Neural cell (in vitro differentiated cells): ENCODE measurements around the gene ACVR1B. TPM values are rescaled to one million over a fixed set of nuclear protein-coding genes. Genes with fewer than 3 reads are reported as not detected.

Source experiments
- H2AFZ ChIP-seq: fragments of 200-600, 300-800 bp; sonication (generic), shearing (Covaris generic); 2 replicates; pipeline ENCODE4 v1.6.0; 2014; ENCODE audit warnings: low read depth, mild to moderate bottlenecking, antibody characterized with exemption, low read length, moderate library complexity
- H3F3A ChIP-seq: fragments of 200-600 bp; shearing (Covaris generic); 2 replicates; pipeline ENCODE4 v1.6.1; 2016; ENCODE audit warnings: mild to moderate bottlenecking, moderate library complexity, mixed read lengths, antibody characterized with exemption, low read length; ENCODE audit not compliant: insufficient read depth, poor library complexity, severe bottlenecking
- H3K27ac ChIP-seq: fragments of 200-600, 300-800 bp; sonication (generic), shearing (Covaris generic); 2 replicates; pipeline ENCODE4 v1.5.1; 2014; ENCODE audit warnings: mild to moderate bottlenecking, low read length, moderate library complexity
- H3K27me3 ChIP-seq: fragments of 300-800, 200-600 bp; sonication (generic), shearing (Covaris generic); 2 replicates; pipeline ENCODE4 v1.6.0; 2014; ENCODE audit warnings: mild to moderate bottlenecking, low read depth, low read length, moderate library complexity; ENCODE audit not compliant: insufficient read depth
- H3K36me3 ChIP-seq: fragments of 300-800, 200-600 bp; sonication (generic), shearing (Covaris generic); 2 replicates; pipeline ENCODE4 v1.5.1; 2014; ENCODE audit warnings: mild to moderate bottlenecking, antibody characterized with exemption, low read length, moderate library complexity; ENCODE audit not compliant: insufficient read depth
- H3K4me2 ChIP-seq: fragments of 300-800, 200-600 bp; sonication (generic), shearing (Covaris generic); 2 replicates; pipeline ENCODE4 v1.6.0; 2014; ENCODE audit warnings: mild to moderate bottlenecking, low read length
- H3K4me3 ChIP-seq: fragments of 300-800, 200-600 bp; sonication (generic), shearing (Covaris generic); 2 replicates; pipeline ENCODE4 v1.5.1; 2014; ENCODE audit warnings: mild to moderate bottlenecking, low read length, moderate library complexity
- H3K79me2 ChIP-seq: fragments of 200-600 bp; shearing (Covaris generic); replicated peaks from 2 replicates; pipeline ENCODE4 v1.6.0; 2014; ENCODE audit warnings: mild to moderate bottlenecking, low read length, moderate library complexity; ENCODE audit not compliant: insufficient read depth
- H3K9ac ChIP-seq: fragments of 300-800, 200-600 bp; sonication (generic), shearing (Covaris generic); 2 replicates; pipeline ENCODE4 v1.6.1; 2016; ENCODE audit warnings: mild to moderate bottlenecking, low read length, mixed read lengths
- H3K9me2 ChIP-seq: fragments of 200-600 bp; shearing (Covaris generic); 2 replicates; pipeline ENCODE4 v1.6.1; 2016; ENCODE audit warnings: mild to moderate bottlenecking, low read length, mixed read lengths; ENCODE audit not compliant: insufficient read depth
- H3K9me3 ChIP-seq: fragments of 200-600, 300-800 bp; sonication (generic), shearing (Covaris generic); 2 replicates; pipeline ENCODE4 v1.6.1; 2016; ENCODE audit warnings: mild to moderate bottlenecking, mixed run types, low read length, moderate library complexity, mixed read lengths
- H4K20me1 ChIP-seq: fragments of 200-600 bp; shearing (Covaris generic); 2 replicates; pipeline ENCODE4 v1.6.1; 2016; ENCODE audit warnings: mild to moderate bottlenecking, mixed run types; ENCODE audit not compliant: insufficient read depth
- EP300 ChIP-seq: fragments of 450-650 bp; conservative IDR thresholded peaks from 2 replicates; pipeline ENCODE4 v1.6.1; 2014; ENCODE audit warnings: antibody characterized with exemption, mild to moderate bottlenecking, moderate library complexity; ENCODE audit not compliant: poor library complexity, severe bottlenecking
- EZH2 ChIP-seq: fragments of 200-600, 300-800 bp; shearing (Covaris generic), sonication (generic); IDR thresholded peaks from 2 replicates; pipeline ENCODE4 v1.6.1; 2014; ENCODE audit warnings: antibody characterized with exemption, low read length, borderline replicate concordance, mild to moderate bottlenecking; ENCODE audit not compliant: insufficient read depth, poor library complexity, severe bottlenecking
- POLR2AphosphoS5 ChIP-seq: IDR thresholded peaks from 2 replicates; pipeline ENCODE4 v1.6.1; 2012
- RAD21 ChIP-seq: fragments of 450-650 bp; conservative IDR thresholded peaks from 2 replicates; pipeline ENCODE4 v1.6.1; 2014; ENCODE audit warnings: antibody characterized with exemption, mild to moderate bottlenecking, moderate library complexity
- SMC3 ChIP-seq: fragments of 450-650 bp; conservative IDR thresholded peaks from 2 replicates; pipeline ENCODE4 v1.6.1; 2014; ENCODE audit warnings: antibody characterized with exemption, mild to moderate bottlenecking, moderate library complexity; ENCODE audit not compliant: poor library complexity
- TAF1 ChIP-seq: IDR thresholded peaks from 2 replicates; pipeline ENCODE4 v1.6.1; 2012; ENCODE audit warnings: low read depth
- polyA plus RNA-seq: library from polyadenylated mRNA; depleted of rRNA; stranded (reverse); fragments of >200 nt; gene quantifications from 2 replicates; pipeline ENCODE4 v1.2.3, GENCODE V29; 2014
- TF ChIP-seq, protein P1 (sequence below): IDR thresholded peaks from 2 replicates; pipeline ENCODE4 v1.6.1; 2012; ENCODE audit warnings: borderline replicate concordance
- TF ChIP-seq, protein P2 (sequence below): fragments of 450-650 bp; IDR thresholded peaks from 2 replicates; pipeline ENCODE4 v1.5.1; 2014; ENCODE audit warnings: antibody characterized with exemption, mild to moderate bottlenecking, moderate library complexity; ENCODE audit not compliant: poor library complexity, severe bottlenecking

The ACVR1B gene
- polyA plus RNA-seq, 1 donor from 2014 or later = 47.2 TPM

DNA sequence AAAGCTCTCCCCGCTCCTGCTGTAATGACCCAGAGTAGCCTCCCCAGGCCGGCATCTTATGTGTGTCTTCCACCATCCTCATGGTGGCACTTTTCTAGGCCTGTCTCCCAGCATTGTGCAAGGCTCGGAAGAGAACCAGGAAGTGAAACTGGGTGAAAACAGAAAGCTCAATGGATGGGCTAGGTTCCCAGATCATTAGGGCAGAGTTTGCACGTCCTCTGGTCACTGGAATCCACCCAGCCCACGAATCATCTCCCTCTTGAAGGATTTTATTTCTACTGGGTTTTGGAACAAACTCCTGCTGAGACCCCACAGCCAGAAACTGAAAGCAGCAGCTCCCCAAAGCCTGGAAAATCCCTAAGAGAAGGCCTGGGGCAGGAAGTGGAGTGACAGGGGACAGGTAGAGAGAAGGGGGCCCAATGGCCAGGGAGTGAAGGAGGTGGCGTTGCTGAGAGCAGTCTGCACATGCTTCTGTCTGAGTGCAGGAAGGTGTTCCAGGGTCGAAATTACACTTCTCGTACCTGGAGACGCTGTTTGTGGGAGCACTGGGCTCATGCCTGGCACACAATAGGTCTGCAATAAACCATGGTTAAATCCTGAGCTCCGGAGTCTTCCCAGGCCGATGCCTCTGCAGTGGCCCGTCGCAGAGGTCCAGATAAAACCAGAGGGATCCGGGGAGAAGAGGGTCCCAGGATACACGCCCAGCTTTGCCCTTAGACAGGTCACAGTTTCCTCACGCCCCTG lies 28.6 kb upstream of the ACVR1B start:
- H3K27ac ChIP-seq = no peak overlapping the region
- no peak overlapping the region for H3K4me2 ChIP-seq
- no peaks in the 10 kb centered on the region for H3K79me2 ChIP-seq
- H3K27me3 ChIP-seq = no peaks in the 10 kb centered on the region
- TF ChIP-seq EZH2 (no peak), TAF1 (no peak), EP300 (no peak), RAD21 (no peak), POLR2AphosphoS5 (no peak)
- TF ChIP-seq, protein P1, sequence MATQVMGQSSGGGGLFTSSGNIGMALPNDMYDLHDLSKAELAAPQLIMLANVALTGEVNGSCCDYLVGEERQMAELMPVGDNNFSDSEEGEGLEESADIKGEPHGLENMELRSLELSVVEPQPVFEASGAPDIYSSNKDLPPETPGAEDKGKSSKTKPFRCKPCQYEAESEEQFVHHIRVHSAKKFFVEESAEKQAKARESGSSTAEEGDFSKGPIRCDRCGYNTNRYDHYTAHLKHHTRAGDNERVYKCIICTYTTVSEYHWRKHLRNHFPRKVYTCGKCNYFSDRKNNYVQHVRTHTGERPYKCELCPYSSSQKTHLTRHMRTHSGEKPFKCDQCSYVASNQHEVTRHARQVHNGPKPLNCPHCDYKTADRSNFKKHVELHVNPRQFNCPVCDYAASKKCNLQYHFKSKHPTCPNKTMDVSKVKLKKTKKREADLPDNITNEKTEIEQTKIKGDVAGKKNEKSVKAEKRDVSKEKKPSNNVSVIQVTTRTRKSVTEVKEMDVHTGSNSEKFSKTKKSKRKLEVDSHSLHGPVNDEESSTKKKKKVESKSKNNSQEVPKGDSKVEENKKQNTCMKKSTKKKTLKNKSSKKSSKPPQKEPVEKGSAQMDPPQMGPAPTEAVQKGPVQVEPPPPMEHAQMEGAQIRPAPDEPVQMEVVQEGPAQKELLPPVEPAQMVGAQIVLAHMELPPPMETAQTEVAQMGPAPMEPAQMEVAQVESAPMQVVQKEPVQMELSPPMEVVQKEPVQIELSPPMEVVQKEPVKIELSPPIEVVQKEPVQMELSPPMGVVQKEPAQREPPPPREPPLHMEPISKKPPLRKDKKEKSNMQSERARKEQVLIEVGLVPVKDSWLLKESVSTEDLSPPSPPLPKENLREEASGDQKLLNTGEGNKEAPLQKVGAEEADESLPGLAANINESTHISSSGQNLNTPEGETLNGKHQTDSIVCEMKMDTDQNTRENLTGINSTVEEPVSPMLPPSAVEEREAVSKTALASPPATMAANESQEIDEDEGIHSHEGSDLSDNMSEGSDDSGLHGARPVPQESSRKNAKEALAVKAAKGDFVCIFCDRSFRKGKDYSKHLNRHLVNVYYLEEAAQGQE = no peak
- TF ChIP-seq, protein P2, sequence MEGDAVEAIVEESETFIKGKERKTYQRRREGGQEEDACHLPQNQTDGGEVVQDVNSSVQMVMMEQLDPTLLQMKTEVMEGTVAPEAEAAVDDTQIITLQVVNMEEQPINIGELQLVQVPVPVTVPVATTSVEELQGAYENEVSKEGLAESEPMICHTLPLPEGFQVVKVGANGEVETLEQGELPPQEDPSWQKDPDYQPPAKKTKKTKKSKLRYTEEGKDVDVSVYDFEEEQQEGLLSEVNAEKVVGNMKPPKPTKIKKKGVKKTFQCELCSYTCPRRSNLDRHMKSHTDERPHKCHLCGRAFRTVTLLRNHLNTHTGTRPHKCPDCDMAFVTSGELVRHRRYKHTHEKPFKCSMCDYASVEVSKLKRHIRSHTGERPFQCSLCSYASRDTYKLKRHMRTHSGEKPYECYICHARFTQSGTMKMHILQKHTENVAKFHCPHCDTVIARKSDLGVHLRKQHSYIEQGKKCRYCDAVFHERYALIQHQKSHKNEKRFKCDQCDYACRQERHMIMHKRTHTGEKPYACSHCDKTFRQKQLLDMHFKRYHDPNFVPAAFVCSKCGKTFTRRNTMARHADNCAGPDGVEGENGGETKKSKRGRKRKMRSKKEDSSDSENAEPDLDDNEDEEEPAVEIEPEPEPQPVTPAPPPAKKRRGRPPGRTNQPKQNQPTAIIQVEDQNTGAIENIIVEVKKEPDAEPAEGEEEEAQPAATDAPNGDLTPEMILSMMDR = no peak
- H3K9ac ChIP-seq = no peak overlapping the region
- H3K9me3 ChIP-seq = no peaks in the 10 kb centered on the region
- no peak overlapping the region for H2AFZ ChIP-seq
- H3K36me3 ChIP-seq = no peaks in the 10 kb centered on the region
- H4K20me1 ChIP-seq = no peaks in the 10 kb centered on the region
- H3F3A ChIP-seq = no peaks in the 10 kb centered on the region
- H3K4me3 ChIP-seq = no peak overlapping the region
- H3K9me2 ChIP-seq = no peaks in the 10 kb centered on the region

DNA sequence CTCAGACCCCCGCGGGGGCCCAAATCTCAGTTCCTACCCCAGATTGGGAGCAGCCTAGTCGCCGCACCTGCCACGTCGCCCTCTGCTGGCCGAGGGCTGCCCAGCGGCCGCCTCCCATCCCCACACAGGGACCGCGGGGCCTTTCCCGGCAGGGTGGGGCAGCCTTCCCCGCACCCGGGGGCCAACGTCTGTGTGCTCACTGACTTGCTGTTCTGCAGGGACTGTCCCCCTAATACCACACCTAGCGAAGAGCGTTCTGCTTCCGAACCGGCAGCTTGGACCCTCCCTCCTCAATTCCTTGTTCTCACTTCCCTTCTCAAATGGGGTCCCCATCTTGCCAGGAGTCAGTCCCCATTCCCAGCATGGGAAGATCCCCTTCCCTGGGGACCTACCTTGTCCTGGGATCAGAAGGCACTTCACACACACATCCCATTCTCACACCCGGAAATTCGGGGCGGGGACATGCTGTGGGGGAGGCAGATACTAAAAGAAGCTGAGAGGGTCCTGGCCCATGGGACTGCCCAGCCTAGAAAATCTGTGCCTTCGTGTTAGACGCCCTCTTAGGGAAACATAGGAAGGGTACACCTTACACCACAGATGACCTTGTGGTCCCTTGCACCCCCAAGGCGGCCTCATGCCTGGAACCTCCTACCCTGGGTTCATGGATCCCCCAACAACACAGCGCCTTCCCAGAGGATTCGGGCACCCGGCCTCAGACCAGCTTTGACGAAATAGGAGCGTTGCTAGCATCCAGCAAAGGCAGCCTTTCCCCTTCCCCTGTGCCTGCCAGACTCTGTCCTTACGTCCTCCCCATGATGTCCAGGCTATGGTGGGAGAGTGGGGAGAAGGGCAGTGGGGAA lies 27.8 kb upstream of the ACVR1B start:
- H4K20me1 ChIP-seq = no peaks in the 10 kb centered on the region
- H3K4me3 ChIP-seq = no peak overlapping the region
- H3K4me2 ChIP-seq = no peak overlapping the region
- no peaks in the 10 kb centered on the region for H3K27me3 ChIP-seq
- H3K79me2 ChIP-seq = no peaks in the 10 kb centered on the region
- no peak overlapping the region for H3K9ac ChIP-seq
- TF ChIP-seq, protein P1 = no peak
- TF ChIP-seq SMC3 (no peak), EZH2 (no peak)
- H3K36me3 ChIP-seq = no peaks in the 10 kb centered on the region
- H2AFZ ChIP-seq = no peak overlapping the region
- no peaks in the 10 kb centered on the region for H3K9me2 ChIP-seq
- no peak overlapping the region for H3K27ac ChIP-seq
- H3F3A ChIP-seq = no peaks in the 10 kb centered on the region
- no peaks in the 10 kb centered on the region for H3K9me3 ChIP-seq
